Occipital lobe (tissue), 2 donors: ENCODE data around the gene ENO3. TPM values are rescaled to one million over a fixed set of nuclear protein-coding genes. Genes with fewer than 3 reads are reported as not detected.

Experiments
- DNase-seq: peaks from one replicate; lab custom pipeline; 2025; lab: John Stamatoyannopoulos, UW
- total RNA-seq: library from RNA; depleted of rRNA; stranded (reverse); fragments of >200 nt; gene quantifications from one replicate; pipeline ENCODE4 v1.2.3, GENCODE V29; 2014

ENO3 gene
- total RNA-seq, 1 donor from 2014 or later: 2.3 TPM

- DNase-seq: no peak
Measured at GRCh38 chr17:4936436-4936835, 14.5 kb upstream of the ENO3 start.

GRCh38 chr17:4937553-4937952 is 13.4 kb upstream of the ENO3 start:
- no peak for DNase-seq

DNA sequence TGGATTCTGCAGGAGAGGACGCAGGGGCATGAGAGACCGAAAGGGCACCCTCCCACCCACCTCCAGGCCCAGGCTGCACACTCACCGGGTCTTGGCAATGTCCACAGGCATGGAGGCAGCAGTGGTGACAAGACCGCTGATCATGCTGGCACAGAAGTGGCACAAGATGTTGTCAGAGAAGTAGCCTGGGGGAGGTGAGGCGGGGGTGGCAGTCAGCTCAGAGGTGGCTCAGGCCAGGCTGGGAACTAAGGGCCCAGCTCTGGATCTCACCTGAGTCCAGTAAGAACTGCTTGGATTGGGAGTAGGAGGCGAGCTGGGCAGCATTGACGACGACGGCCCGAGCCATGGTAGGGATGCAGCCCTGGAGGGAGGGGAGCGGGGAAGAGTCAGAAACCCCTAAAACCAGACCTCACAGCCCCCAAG is 12.8 kb upstream of the ENO3 start:
- no peak for DNase-seq

GRCh38 chr17:4938688-4939545 is 12.0 kb upstream of the ENO3 start:
- no peak for DNase-seq

- no peak for DNase-seq
Measured at GRCh38 chr17:4939546-4939795, 11.4 kb upstream of the ENO3 start.

GRCh38 chr17:4939796-4940554 is 10.9 kb upstream of the ENO3 start, which contains the start of the genes RNF167 and SLC25A11:
Gene RNF167, plus strand, starts transcription at chr17:4940268. Its CDS starts 642 bp downstream, at chr17:4940910.
Gene SLC25A11, minus strand, starts transcription at chr17:4940046. Its CDS starts 136 bp downstream, at chr17:4939910.
- peak; percentile 97 for DNase-seq

GRCh38 chr17:4940555-4941318 is 10.2 kb upstream of the ENO3 start:
- DNase-seq: no peak

GRCh38 chr17:4941319-4941610 is 9.7 kb upstream of the ENO3 start:
- DNase-seq: no peak

GRCh38 chr17:4942760-4943508 is 8.0 kb upstream of the ENO3 start:
- DNase-seq: no peak

DNA sequence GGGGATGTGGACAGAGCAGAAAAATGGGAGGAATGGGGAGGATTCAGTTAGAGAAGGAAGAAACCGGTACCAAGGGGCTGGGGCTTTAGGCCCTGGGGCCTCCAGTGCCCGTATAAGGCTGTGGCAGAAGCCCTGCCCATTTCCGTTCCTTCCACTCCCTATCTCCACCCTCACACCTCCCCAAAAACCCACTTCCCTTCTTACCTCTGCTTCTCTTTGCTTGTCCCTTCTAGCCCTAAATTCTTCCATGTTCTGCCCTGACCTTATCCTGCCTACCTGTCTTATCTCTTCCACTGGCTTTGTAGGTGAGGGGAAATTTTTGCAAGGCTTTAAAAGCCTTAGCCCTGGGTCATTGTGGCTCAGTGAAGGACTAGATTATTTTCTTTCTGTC is 6.8 kb upstream of the ENO3 start:
- no peak for DNase-seq

GRCh38 chr17:4944554-4945175 is 6.3 kb upstream of the ENO3 start:
- DNase-seq: no peak

- DNase-seq: peak; percentile 53
Measured at GRCh38 chr17:4945176-4945943, 5.6 kb upstream of the ENO3 start.

- DNase-seq: no peak
Measured at GRCh38 chr17:4945944-4946280, 5.0 kb upstream of the ENO3 start.

DNA sequence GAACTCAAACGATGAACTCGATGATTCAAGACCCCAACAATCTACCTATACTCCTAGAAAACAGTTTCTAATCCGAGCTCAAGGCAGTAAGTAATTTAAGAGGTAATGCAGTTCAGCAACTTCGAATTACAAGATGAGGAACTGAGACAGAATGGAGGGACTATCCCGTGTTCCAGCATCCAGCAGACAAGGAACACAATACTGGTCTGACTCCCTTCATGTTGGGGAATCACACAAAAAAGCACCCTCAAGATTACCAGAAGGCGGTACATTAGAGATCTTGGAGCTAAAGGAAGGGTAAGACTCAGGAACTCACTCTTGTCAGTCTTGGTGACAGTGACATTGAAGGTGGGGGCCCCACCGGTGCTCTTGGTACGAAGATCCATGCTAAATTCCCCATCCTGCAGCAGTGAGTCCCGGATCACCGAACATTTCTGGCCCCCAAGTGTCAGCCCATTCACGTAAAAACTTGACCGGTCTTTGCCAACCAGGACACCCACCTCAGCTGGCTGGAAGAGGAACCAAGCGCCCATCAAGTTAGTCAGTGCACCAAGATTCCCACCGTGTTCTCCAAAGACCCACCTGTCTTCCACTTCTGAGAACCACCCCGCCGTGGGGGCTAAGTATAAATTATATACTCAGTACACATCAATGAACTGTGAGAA is 4.5 kb upstream of the ENO3 start:
- DNase-seq: no peak

DNA sequence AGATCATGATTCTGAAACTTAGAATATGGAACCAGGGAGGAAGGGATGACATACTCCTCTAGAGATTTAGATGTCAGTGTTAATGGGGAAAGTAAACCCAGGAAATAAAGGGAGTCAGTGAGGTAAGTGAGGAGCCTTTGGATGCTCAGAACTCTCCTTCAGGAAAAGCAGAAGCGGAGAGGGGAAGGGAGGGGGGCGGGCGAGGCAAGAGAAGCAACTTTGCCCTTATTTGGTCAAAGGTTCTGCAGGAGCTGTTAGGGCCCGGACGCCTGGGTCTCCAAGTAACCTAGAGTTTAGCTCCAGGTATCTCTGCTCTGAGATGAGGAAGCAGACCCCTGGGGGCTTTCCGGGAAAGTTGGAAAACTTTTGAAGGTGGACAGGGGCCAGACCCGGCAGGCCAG is 3.9 kb upstream of the ENO3 start:
- DNase-seq: no peak

GRCh38 chr17:4947411-4948165 is 3.3 kb upstream of the ENO3 start:
- no peak for DNase-seq

GRCh38 chr17:4948166-4948930 is 2.6 kb upstream of the ENO3 start, which contains the start of gene PFN1:
Gene PFN1, minus strand, starts transcription at chr17:4948530. Its CDS starts 136 bp downstream, at chr17:4948394.
- DNase-seq: peak; percentile 83

DNA sequence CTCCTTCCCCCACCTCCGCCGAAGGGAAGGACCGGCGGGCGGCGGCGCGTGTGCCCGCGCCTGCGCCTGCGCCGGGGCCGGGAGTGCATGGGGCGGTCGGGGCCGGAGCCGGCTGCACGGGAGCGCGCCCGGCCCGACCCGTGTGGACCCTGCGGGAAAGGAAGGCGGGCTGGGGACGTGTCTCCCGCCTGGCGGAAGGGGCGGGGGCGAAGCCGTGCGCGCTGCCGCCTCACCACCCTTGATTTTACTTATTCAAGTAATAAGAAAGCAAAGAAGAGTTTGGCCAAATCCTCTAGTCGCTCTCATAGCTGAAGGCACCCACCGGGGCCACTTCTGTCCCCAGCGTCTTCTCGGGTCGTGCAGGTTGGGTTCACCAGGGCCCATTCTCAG is 2.0 kb upstream of the ENO3 start:
- DNase-seq: peak; percentile 56
